Mesenteric fat pad (tissue), 1 donor: ENCODE results near the gene KDR. TPM values are rescaled to one million over a fixed set of nuclear protein-coding genes. Genes with fewer than 3 reads are reported as not detected.

Experiments
- DNase-seq: peaks from one replicate; pipeline ENCODE4 v3.0.0-alpha.2; 2020; ENCODE audit warnings: low spot score
- total RNA-seq: library from RNA; stranded (reverse); fragmentation: NEBNext Ultra II Directional; extraction: Animal tissue kit (Norgen Biotek cat#: 25700); gene quantifications from one replicate; pipeline ENCODE4 v1.2.1, GENCODE V29; 2021
- donor health status: DM: yes; HTN: yes; CAD: no.

KDR gene
- total RNA-seq, 1 donor from 2014 or later, result 37.4 TPM

DNA sequence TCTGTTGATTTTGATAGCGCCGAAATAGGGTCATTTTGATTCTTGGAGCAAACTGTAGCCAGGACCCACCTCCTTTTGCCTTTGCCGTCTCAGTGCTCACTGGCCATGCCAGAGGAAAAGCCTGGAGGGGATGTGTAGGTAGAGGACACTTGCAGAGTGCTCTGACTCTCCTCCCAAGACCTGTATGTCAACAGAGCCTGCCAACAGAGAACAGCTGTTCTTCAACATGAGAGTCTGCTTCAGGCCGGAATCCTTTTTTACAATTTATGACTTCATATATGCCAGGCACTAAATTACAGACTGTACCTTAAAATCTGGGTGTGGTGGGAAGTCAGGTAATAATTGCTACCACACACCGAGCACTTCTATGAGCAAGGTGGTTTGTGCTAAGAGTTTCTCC is 94.2 kb downstream of the KDR start:
- no peak for DNase-seq

DNA sequence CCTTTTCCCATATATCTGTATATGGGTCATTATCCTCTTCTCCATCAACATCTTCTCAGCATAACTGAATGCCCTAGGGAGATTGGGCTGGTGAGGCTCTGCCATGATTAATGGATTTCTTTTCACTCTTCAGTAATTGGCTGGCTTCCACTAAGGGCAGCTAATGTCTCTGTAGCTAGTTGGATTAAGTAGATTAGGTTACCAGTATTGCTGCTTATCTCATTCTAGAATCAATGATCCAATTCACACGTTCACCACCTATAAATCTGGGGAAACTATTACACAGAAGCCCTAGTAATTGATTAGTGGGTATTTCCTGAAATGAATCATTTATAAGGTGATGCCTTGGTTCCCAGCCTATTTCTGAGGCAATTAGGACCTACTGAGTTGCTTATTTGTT is 94.8 kb downstream of the KDR start:
- no peak for DNase-seq

DNA sequence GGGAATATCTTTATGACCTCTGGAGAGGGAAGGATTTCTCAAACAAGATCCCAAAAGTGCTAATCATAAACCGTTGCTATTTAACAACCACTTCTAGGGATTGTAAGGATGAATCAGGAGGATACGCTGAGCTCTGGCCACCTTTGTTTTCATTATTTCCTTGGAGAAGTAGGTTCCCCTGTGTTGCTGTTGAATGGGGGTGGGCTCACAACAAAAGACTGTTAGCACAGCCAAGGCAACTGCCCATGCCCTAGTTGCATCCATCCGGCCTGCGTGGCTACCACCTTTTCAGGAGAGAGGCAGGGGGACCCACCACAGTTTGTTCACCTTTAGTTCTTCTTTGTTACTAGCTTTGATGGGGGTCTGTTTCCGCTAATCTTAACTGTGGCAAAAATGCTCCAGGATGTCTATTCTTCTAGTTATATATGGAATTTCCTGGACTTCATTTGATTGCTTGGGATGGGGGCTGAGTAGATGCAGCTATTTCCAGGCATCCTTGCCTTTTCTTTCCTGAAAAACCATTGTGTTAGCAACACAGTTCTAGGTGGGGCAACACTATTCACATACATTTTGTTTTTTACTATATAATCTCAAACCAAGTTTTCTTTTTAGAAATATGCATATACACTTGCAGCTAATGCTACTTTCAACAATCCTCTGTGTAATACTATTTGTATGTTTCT is 95.4 kb downstream of the KDR start:
- no peak for DNase-seq

DNA sequence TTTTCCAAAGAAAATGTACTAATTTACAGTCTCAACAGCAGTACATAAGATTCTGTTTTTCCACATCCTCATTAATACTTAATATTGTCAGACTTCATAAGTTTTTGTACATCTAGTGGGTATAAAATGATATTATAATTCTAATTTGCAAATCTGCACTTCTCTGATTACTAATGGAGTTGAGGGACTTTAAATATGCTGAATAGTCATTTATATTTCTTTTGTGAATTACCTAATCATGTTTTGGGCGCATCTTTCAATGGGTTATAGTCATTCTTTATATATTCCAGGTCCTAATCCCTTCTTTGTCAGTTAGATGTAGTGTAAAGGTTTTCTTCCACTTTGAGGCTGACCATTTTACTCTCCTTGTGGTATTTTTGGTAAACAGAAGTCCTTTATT is 96.1 kb downstream of the KDR start:
- no peak for DNase-seq

Other genes with a start within 250 kb of the KDR start
- 18.3 TPM for gene SRD5A3, start 220.6 kb upstream of the KDR start, total RNA-seq